GM12864 (cell line): ENCODE data around the gene CCT2.

Experiments used
- DNase-seq: peaks from one replicate; pipeline ENCODE4 v3.0.0-alpha.2; 2011; ENCODE audit warnings: low read depth
- H3K4me3 ChIP-seq: 2 replicates; pipeline ENCODE4 v1.5.1; 2011; ENCODE audit warnings: mild to moderate bottlenecking, low read depth, low read length, control low read depth
- TF ChIP-seq, protein P1 (sequence below): IDR thresholded peaks from 2 replicates; pipeline ENCODE4 v1.5.1; 2011; ENCODE audit warnings: low read depth, mild to moderate bottlenecking, moderate library complexity, low read length, control low read depth, inconsistent platforms; ENCODE audit errors: missing control alignments

The CCT2 gene

DNA sequence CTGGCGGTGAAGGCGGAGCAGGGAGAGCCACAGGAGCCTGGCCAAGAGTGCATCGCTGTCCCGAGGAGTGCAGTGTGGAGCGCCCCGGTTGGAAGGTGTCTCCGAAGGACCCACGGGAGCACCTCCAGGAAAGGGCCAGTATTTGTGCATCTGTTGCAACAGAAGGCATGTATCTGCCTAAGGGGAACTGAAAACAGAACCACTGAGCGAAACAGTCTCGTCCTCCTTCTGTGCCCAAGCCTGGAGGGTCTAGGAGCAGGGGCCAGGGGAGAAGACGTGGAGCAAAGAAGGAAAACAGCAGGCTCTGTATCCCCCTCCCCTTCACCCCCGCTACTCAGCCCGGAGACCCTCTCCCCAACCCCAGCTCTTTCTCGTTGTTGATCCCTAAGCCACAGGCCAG is 30.8 kb downstream of the CCT2 start:
- TF ChIP-seq, protein P1, sequence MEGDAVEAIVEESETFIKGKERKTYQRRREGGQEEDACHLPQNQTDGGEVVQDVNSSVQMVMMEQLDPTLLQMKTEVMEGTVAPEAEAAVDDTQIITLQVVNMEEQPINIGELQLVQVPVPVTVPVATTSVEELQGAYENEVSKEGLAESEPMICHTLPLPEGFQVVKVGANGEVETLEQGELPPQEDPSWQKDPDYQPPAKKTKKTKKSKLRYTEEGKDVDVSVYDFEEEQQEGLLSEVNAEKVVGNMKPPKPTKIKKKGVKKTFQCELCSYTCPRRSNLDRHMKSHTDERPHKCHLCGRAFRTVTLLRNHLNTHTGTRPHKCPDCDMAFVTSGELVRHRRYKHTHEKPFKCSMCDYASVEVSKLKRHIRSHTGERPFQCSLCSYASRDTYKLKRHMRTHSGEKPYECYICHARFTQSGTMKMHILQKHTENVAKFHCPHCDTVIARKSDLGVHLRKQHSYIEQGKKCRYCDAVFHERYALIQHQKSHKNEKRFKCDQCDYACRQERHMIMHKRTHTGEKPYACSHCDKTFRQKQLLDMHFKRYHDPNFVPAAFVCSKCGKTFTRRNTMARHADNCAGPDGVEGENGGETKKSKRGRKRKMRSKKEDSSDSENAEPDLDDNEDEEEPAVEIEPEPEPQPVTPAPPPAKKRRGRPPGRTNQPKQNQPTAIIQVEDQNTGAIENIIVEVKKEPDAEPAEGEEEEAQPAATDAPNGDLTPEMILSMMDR = no peak
- no peak for DNase-seq
- no peak overlapping the region for H3K4me3 ChIP-seq

DNA sequence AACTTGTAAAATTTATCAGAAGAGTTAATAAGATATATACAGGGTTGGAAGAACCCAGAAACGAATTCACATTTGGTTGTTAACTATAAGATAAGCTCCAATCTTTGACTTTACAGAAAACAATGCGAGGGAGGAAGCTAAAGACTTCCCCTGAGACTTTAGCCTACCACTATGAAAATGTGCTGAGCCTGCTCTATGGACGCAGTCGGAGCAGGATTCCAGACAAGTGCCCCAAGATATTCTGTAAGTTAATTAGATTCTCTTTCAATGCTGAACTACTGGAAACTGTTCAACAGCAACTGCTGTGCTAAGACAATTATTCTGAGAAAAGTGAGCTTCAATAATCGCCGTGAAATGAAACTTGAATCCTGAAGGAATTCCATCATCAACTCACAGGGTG is 33.8 kb downstream of the CCT2 start:
- TF ChIP-seq, protein P1 = no peak
- DNase-seq = no peak
- H3K4me3 ChIP-seq = no peak overlapping the region

- H3K4me3 ChIP-seq = no peak overlapping the region
- TF ChIP-seq, protein P1 = no peak
- no peak for DNase-seq
These were observed 34.8 kb downstream of the CCT2 start for GRCh38 chr12:69620077-69620476.

DNA sequence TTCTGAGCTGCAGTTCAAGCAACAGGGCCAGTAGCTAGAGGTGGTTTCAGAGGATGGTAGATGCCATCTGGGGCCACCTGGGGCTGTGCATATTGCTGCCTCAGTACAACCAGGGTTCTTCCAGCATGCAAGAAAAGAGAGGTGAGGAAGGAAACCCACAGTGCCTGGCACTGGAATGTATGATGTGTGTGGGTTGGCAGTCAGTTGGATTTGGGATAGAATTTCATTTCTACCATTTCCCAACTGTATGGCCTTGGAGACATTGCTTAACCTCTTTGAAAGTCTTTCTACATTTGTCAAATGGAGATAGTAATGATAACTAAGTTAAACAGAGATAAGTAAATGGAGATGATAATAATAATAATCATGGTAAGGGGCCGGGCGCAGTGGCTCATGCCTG is 35.7 kb downstream of the CCT2 start:
- no peak overlapping the region for H3K4me3 ChIP-seq
- DNase-seq = no peak
- TF ChIP-seq, protein P1 = no peak

- DNase-seq = no peak
- no peak overlapping the region for H3K4me3 ChIP-seq
- TF ChIP-seq, protein P1 = no peak
These were observed 36.3 kb downstream of the CCT2 start for GRCh38 chr12:69621551-69621950.

- TF ChIP-seq, protein P1 = no peak
- no peak for DNase-seq
- H3K4me3 ChIP-seq = no peak overlapping the region
These were observed 38.7 kb downstream of the CCT2 start for GRCh38 chr12:69623970-69624369.

DNA sequence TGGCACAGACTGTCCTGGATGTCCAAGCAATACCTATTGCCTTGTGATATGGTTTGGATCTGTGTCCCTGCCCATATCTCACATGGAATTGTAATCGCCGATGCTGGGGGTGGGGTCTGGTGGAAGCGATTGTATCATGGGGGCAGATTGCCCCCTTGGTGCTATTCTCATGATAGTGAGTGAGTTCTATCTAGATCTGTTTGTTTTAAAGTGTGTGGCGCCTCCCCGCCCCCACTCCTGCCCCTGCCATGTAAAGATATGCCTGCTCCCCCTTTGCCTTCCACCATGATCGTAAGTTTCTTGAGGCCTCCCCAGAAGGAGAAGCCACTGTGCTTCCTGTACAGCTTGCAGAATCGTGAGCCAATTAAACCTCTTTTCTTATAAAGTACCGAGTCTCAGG is 42.2 kb downstream of the CCT2 start:
- no peak for DNase-seq
- no peak overlapping the region for H3K4me3 ChIP-seq
- TF ChIP-seq, protein P1 = no peak
